ENCODE data around the gene PLOD2.

- TF ChIP-seq MAZ (CRISPR knock-in tag; conservative IDR thresholded peaks at IDR 0.05 in 1 of 2, IDR thresholded peaks at IDR 0.05 in 1 of 2) (no peak), FOXA1 (IDR thresholded peaks at IDR 0.05; ENCODE audit: borderline replicate concordance) (no peak)
These were observed 70.5 kb downstream of the PLOD2 start for GRCh38 chr3:146090521-146090920.
